K562 (cell line): ENCODE measurements around the gene ID2. TPM values are rescaled to one million over a fixed set of nuclear protein-coding genes. Genes with fewer than 3 reads are reported as not detected.

Source experiments
- ARNT ChIP-seq, 2 experiments: fragments of 450-650 bp; IDR thresholded peaks; 2 replicates each; pipeline ENCODE4 v1.6.1; 2016; ENCODE audit warnings: mild to moderate bottlenecking in 1 of 2
- ATF2 ChIP-seq: sonication (generic); formaldehyde crosslinking; IDR thresholded peaks from 2 replicates; pipeline ENCODE4 v1.8.1; 2022; ENCODE audit warnings: missing genetic modification reagents
- ATF6 ChIP-seq: sonication (generic); formaldehyde crosslinking; IDR thresholded peaks from 2 replicates; pipeline ENCODE4 v1.4.0; 2020; ENCODE audit warnings: mild to moderate bottlenecking, missing genetic modification reagents
- BHLHE40 ChIP-seq: IDR thresholded peaks from 2 replicates; pipeline ENCODE4 v1.6.1; 2011; ENCODE audit warnings: low read length, improper control_type of control experiment
- E2F4 ChIP-seq: sonication (generic); formaldehyde crosslinking; IDR thresholded peaks from 2 replicates; pipeline ENCODE4 v1.8.0; 2022; ENCODE audit warnings: mild to moderate bottlenecking, low read depth, missing genetic modification reagents
- HINFP ChIP-seq: fragments of 450-650 bp; conservative IDR thresholded peaks from 2 replicates; pipeline ENCODE4 v1.6.1; 2016; ENCODE audit warnings: missing genetic modification characterization, low read depth, mild to moderate bottlenecking, control low read depth, missing compliant biosample characterization
- KDM1A ChIP-seq, 2 experiments: fragments of 450-650 bp; IDR thresholded peaks; 2 replicates each; pipeline ENCODE4 v1.6.1; 2016; ENCODE audit warnings: mild to moderate bottlenecking in 2 of 2
- RAD21 ChIP-seq, 2 experiments: fragments of 250-450 bp in 1 of 2; fragments of 450-650 bp in 1 of 2; sonication (Bioruptor Pico) in 1 of 2; formaldehyde crosslinking in 1 of 2; IDR thresholded peaks in 1 of 2; conservative IDR thresholded peaks in 1 of 2; 2 replicates each; pipeline versions ENCODE4 v1.4.0 to v1.8.0; 2020 to 2022; ENCODE audit warnings: mild to moderate bottlenecking in 2 of 2, moderate library complexity in 1 of 2
- STAT5A ChIP-seq: IDR thresholded peaks from 2 replicates; pipeline ENCODE4 v1.6.1; 2012; ENCODE audit warnings: low read length, inconsistent platforms, borderline replicate concordance
- TEAD4 ChIP-seq, 2 experiments: sonication (generic) in 1 of 2; formaldehyde crosslinking in 1 of 2; IDR thresholded peaks; 2 replicates each; pipeline versions ENCODE4 v1.6.1 to v1.8.0; 2012 to 2022; ENCODE audit warnings: borderline replicate concordance in 1 of 2, inconsistent platforms in 1 of 2, low read length in 1 of 2, mild to moderate bottlenecking in 1 of 2, missing genetic modification reagents in 1 of 2
- ZBTB34 ChIP-seq: fragments of 250-450 bp; sonication (Bioruptor Pico); IDR thresholded peaks from 2 replicates; pipeline ENCODE4 v1.8.0; 2021; ENCODE audit warnings: mild to moderate bottlenecking, moderate library complexity
- ZNF121 ChIP-seq: sonication (generic); formaldehyde crosslinking; conservative IDR thresholded peaks from 2 replicates; pipeline ENCODE4 v1.8.0; 2022; ENCODE audit warnings: missing genetic modification reagents
- ZSCAN29 ChIP-seq: fragments of 450-650 bp; IDR thresholded peaks from 2 replicates; pipeline ENCODE4 v1.6.1; 2017
- polyA plus RNA-seq, 8 experiments: library from polyadenylated mRNA; depleted of rRNA in 4 of 8; stranded (reverse) in 5 of 8; unstranded in 3 of 8; fragments of >200 nt; fragmentation: Nextera tagmentation in 2 of 8; fragmentation: Illumina TruSeq in 1 of 8; extraction: Ambion mirVana in 2 of 8; extraction: Trizol in 1 of 8; gene quantifications; 2 replicates each; pipeline versions ENCODE4 v1.2.1 to v1.2.3, GENCODE V29; 2011 to 2014; ENCODE audit warnings: inconsistent platforms in 1 of 8, missing spikeins in 1 of 8
- total RNA-seq, 7 experiments: library from RNA; depleted of rRNA in 6 of 7; stranded (reverse); fragments of >200 nt in 6 of 7; fragmentation: Illumina TruSeq in 2 of 7; extraction: Trizol in 2 of 7; gene quantifications; 2 replicates each; pipeline versions ENCODE4 v1.2.1 to v1.2.3, GENCODE V29; 2011 to 2021; ENCODE audit warnings: low replicate concordance in 1 of 7

Gene ID2
- total and polyA plus RNA-seq, 9 of the 15 experiments (the other 6 are each of a cell fraction or from before 2014, with no cell fraction given), result 8.0 to 35.7 (median 16.6) TPM

GRCh38 chr2:8681786-8682692 is at the start of gene ID2 (continued):
- no peak for TF ChIP-seq E2F4
- TF ChIP-seq ARNT (IDR thresholded peaks at IDR 0.05), result no peak
- TF ChIP-seq TEAD4 (IDR thresholded peaks at IDR 0.05; ENCODE audit: low read length), result no peak
- no peak for TF ChIP-seq TEAD4 (CRISPR knock-in tag; IDR thresholded peaks at IDR 0.05; ENCODE audit: borderline replicate concordance)
- TF ChIP-seq ATF2 (CRISPR knock-in tag), result no peak
- TF ChIP-seq STAT5A, result no peak
- TF ChIP-seq RAD21 (CRISPR knock-in tag; conservative IDR thresholded peaks at IDR 0.05 in 1 of 2, IDR thresholded peaks at IDR 0.05 in 1 of 2), result peak in 1 of 2 experiments; percentile 32; a peak in 2 of 4 replicates
- peak; percentile 66; the same call in 1 of the 2 replicates for TF ChIP-seq ZSCAN29
- TF ChIP-seq HINFP (tag), result no peak
- TF ChIP-seq ATF6, result 0 out of 2 replicates have a peak, but pooled peaks have one; percentile 23
- peak; percentile 74 for TF ChIP-seq BHLHE40
- no peak for TF ChIP-seq ZNF121 (CRISPR knock-in tag)
- TF ChIP-seq ZBTB34 (CRISPR knock-in tag), result no peak
- 0 out of 4 replicates have a peak, but pooled peaks of 1 of the 2 experiments have one; percentile 6 for TF ChIP-seq KDM1A (IDR thresholded peaks at IDR 0.05)
